Measurements from ENCODE around the gene ZNF672.

DNA sequence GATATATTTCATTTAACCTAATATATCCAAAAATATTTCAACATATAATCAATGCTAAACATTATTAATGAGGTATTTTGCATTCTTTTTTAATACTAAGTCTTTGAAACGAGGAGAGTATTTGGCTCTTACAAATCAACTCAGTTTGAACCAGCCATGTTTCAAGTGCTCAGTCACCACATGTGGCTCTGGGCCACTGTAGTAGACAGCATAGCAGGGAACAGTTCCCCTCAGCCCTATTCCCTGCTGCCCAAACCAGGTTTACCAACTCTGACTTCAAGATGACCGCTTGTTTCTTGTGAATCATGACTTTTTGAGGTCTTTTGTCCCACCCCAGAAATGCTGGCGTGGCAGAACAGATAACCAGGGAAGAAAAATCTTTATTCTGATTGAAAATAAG is 5.7 kb downstream of the ZNF672 start:
- no peak for TF ChIP-seq CTCF (IDR thresholded peaks at IDR 0.05)
- no peak for TF ChIP-seq POLR2A (IDR thresholded peaks at IDR 0.05)
